NCI-H510A (cell line): Measurements from ENCODE around the gene GTF2E1.
"Not testable (repeated sequence)": the region's sequence is repeated elsewhere in the genome, so short reads cannot be mapped to it uniquely, and the experiment has no call there.

Source experiments
- DNase-seq: peaks from one replicate; lab custom pipeline; 2025; lab: John Stamatoyannopoulos, UW

Gene GTF2E1

GRCh38 chr3:120753810-120754209, 11.3 kb downstream of the GTF2E1 start:
- no peak for DNase-seq

- DNase-seq, result no peak
These were observed 13.5 kb downstream of the GTF2E1 start for GRCh38 chr3:120756061-120756460.

DNA sequence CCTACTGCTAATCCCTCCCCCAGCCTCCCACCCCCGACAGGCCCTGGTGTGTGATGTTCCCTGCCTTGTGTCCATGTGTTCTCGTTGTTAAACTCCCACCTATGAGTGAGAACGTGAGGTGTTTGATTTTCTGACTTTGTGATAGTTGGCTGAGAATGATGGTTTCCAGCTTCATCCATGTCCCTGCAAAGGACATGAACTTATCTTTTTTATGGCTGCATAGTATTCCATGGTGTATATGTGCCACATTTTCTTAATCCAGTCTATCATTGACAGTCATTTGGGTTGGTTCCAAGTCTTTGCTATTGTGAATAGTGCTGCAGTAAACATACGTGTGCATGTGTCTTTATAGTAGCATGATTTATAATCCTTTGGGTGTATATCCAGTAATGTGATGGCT, 16.0 kb downstream of the GTF2E1 start:
- DNase-seq, result not testable (repeated sequence)

- no peak for DNase-seq
These were observed 20.1 kb downstream of the GTF2E1 start for GRCh38 chr3:120762615-120763014.

DNA sequence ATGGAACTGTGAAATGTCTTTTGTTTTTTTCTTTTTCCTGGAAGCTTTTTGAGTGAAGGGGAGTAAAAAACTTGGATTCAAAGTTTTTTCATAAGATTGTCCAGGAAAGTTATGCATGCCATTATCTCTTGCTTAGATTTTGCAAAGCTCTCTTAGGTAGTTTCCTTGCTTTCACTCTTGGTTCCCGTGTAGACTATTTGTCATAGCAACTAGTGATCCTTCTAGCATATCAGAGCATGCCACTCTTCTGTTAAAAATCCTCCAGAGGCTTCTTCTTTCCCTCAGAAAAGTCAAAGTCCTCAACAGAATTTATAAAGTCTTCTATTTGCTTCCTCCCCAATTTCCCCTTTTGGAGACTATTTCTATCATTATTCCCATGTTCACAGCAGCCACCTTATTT, 21.1 kb downstream of the GTF2E1 start:
- DNase-seq, result no peak

GRCh38 chr3:120764206-120764605, 21.7 kb downstream of the GTF2E1 start:
- no peak for DNase-seq

DNA sequence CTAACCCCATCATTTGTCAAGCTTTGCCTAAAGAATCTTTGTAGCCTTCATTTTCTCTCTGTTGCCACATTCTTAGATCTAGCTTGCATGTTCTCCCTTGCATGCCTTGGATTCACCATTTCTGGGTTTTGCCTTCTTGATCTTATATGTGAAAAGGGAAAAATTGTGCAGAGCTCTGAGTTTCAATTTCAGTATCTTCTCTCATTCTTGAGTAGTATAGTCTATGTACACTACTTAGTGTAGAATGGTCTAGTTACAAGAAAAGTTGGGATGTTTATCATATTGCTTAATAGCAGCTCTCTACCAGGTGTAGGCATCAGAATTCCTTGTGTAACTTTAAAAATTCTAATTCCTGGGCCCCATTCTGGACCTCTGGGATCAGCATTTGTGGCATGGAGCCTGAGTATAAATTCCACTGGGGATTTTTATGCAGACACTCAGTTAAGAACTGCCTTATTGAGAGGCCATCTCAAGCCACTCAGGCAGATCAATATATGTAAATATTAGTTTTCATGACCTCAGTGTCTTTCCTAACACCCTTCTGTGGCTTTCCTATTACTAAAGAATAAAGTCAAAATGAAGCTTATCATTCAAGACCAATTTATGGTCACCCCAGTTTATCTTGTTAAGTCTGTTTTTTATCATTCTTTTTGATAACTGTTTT, 23.4 kb downstream of the GTF2E1 start:
- no peak for DNase-seq

DNA sequence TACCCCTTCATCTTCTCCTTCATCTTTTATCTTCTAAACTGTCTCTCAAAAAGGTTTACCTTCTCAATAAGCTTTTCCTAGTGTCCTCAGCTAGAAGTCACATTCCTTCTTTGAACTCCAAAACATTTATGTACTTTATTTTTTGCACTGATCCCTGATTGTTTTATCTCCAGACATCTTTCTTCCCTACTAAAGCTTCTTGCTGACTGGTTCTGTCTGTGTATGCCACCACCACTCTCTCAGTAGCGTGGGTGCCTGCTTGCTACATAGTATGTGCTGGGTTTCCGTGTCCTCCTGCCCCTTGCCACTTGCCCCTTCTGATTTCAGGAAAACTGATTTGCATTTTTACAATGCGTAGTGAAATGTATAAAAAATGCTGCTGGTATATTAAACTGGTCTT, 24.0 kb downstream of the GTF2E1 start:
- DNase-seq, result no peak

- DNase-seq, result no peak
These were observed 24.6 kb downstream of the GTF2E1 start for GRCh38 chr3:120767106-120767505.

DNA sequence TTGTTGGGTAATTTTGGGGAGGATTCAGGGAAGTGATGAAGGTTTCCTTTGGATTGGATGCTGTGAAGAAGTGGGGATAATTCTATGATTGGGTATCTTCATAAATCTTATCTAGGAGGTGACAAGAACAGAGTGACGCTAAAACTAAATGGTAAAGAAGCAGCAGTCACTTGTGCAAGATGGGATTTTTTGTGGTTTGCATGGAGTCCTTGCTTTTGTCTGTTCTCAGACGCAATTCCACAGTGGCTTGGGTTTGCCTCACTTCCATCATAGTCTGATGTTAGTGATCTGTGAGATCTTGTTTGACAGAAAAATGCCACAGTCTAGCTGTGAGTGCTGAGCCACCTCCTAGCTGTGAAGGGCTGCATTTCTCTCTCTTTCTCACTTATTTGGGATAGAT, 26.9 kb downstream of the GTF2E1 start:
- DNase-seq, result no peak

DNA sequence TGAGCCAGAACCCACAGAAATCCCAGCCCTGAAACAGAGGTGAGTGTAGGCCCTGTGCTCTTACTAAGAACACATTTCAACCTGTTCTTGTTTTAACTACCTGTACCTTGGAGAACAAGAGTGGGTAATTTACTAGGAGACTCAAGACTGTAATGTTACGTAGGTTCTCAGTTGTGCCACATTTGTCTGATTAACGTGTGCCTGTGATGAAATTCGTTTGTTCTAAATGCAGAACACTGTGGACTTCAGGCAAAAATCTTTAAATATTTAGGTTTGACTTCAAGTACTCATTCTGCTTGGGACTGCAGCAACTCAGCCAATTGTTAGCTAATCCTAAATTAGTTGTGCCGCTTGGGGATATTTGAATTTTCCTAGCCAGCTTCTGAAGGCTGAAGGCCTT, 28.3 kb downstream of the GTF2E1 start:
- no peak for DNase-seq

DNA sequence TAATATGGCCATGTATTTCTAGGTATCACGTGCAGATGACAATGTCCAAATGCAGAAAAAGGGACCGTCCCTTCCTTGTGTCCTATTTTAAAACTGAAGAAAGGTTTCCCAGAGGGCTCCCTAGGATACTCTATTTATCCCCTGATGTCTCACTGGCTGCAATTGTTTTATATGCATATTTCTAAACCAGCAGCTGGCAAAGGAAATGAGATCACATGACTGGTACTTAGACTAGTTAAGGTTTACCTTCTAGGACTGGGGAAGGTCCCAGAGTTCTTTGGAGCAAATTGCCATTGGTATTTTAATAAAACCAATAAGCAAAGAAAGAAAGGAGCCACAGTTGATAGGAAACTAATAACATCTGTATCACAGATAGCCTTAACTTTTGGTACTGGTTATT, 29.5 kb downstream of the GTF2E1 start:
- DNase-seq, result no peak

DNA sequence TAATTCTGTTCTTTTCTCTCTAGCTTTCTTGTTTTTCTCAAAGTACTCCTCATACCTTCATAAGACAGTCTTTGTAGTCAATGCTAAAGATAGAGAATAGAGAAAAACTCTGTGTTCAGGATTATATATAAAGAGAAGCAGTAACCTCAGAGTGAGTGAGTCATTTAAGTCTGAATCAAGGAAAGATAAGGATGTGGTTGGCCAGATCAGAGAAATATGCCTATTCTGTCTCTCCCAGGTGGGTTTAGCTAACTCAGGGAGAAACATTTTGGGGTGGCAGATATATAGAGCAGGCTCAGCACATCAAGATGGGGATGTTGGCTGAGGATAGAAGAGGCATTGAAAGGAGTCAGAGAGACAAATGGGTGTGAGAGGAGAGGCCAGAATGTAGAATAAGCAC, 31.4 kb downstream of the GTF2E1 start:
- no peak for DNase-seq

- DNase-seq, result no peak
These were observed 32.9 kb downstream of the GTF2E1 start for GRCh38 chr3:120775411-120775810.

DNA sequence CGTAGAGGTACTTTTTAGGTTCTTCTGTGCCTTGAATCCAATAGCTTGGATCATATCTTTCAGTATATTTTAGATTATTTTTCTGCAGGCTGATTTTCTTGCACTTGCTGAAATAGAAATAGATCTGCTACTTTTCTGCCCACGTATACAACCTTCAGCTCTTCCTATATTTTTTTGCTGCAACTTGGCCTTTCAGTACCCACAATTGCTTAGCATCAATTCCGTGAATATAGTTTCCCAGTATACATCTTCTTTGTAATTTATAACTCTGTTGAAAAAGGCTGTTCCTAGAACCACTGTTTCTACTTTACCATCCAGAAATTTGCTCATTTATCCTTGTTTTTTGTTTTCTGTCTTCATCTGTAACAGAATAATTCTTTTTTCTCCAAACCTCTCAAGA, 36.2 kb downstream of the GTF2E1 start:
- DNase-seq, result no peak

GRCh38 chr3:120780977-120781376, 38.4 kb downstream of the GTF2E1 start:
- DNase-seq, result no peak

GRCh38 chr3:120785832-120786231, 43.3 kb downstream of the GTF2E1 start:
- DNase-seq, result not testable (repeated sequence)

DNA sequence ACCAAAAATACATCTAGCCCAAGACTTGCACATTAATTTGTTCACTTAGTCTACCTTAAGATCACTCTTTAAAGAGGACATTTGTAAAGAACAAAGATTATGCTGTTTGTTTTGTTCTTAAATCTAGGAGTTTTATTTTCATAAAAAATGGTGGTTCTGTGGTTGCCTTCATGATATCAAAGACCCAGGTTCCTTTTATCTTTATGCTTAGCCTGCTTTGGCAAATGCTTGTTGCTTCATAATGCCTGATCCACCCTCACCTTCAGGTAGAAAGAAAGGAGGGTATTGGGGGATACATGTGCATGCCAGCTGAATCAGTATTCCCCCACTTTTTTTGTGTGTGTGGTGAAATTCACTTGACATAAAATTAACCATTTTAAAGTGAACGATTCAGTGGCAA, 48.5 kb downstream of the GTF2E1 start:
- DNase-seq, result no peak

- DNase-seq, result no peak
These were observed 49.4 kb downstream of the GTF2E1 start for GRCh38 chr3:120791913-120792312.

- DNase-seq, result no peak
These were observed 51.1 kb downstream of the GTF2E1 start for GRCh38 chr3:120793601-120794000.

DNA sequence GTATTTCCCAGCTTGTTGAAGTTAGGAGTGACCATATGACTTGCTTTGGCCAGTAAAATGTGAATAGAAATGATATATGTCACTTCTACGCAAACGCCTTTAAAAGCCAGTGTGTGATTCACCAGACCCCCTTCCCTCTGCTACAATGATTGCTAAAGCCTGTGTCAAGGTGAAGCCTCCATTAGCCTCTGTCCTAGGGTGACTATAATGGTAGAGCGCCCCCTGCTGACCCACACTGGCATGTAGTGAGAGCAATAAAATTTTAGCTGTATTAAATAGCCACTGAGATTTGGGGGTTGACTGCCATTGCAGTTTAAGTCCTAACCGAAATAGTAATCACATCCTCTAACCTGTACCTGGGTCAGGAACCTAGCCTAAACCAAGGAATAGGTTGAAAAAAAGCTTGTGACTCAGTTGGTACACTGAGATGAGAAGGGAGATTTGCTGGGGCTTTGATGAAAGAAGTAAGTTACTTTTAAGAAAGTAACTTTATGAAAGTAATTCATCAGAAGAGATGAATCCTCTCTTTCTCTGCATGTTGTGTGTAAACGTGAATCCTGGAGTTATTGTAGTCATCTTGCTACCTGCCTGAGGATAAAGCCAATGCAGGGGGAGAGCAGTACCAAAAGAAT, 52.6 kb downstream of the GTF2E1 start:
- DNase-seq, result no peak

GRCh38 chr3:120795959-120796358, 53.4 kb downstream of the GTF2E1 start:
- no peak for DNase-seq

DNA sequence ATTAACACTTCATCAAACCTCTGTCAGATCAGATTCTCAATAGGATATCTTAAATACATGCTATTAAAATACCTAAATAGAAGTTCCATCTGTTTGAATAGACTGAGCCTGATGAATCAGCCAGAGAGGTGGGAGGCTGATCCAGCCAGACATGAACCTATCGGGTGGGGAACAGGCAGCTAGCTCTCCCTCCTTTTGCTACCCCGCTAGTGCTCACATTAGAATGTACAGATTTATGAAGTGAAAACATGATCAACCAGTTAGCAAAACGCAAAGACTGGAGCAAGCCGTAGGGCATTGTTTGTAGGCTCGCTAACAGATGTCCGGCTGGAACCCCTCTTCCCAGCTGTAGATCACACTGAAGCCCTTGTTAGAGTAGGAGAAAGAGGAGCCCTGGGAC, 54.4 kb downstream of the GTF2E1 start:
- no peak for DNase-seq

DNA sequence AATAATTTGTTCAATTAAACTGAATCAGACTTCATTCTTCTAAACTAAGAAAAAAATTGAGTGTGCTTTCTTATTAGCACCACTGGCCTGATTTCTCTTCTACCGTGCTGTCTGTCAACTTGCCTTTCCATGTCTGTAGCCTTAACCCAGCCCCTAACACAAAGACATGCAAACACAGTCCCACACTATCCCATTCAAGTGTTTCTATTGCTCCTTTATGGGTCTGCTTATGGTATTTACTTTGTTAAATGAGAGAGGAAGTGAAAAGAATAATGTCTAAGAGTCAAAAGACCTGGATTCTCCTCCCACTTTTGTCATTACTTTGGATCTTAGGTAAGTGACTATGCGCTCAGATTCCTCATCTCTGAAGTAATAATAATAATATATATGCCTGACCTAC, 55.3 kb downstream of the GTF2E1 start:
- no peak for DNase-seq
